GM10248 (cell line): ENCODE results near the gene SECISBP2.

ENCODE experiments used
- CTCF ChIA-PET: fragments of 300-600 bp; sonication (Branson Sonifier 250); formaldehyde crosslinking; extraction: SDS; loops from one replicate; lab custom pipeline; 2021; ENCODE audit warnings: antibody characterized with exemption; lab: Yijun Ruan, JAX
- POLR2A ChIA-PET: fragments of 350-650 bp; sonication (Branson Sonifier 250); formaldehyde crosslinking; extraction: SDS; loops from one replicate; lab custom pipeline; 2020; ENCODE audit warnings: antibody characterized with exemption; lab: Yijun Ruan, JAX
- DNase-seq: peaks from one replicate; pipeline ENCODE4 v3.0.0; 2012; ENCODE audit errors: extremely low spot score
- CTCF ChIP-seq: IDR thresholded peaks from 2 replicates; pipeline ENCODE4 v1.5.1; 2012; ENCODE audit warnings: mild to moderate bottlenecking, low read depth; ENCODE audit errors: extremely low read depth, missing control alignments, control extremely low read depth

The SECISBP2 gene

GRCh38 chr9:89358376-89358916 is 40.1 kb downstream of the SECISBP2 start:
- DNase-seq = no peak
- no peak for TF ChIP-seq CTCF
- ChIA-PET POLR2A (no interaction called here), CTCF (interaction anchor here (0.7 to 3.4 kb wide), 3 partner anchors 11 to 71 kb away, joined by 3 to 22 read pairs (median 3); no protein-coding TSS in a partner anchor)

GRCh38 chr9:89358985-89359384 is 40.7 kb downstream of the SECISBP2 start:
- CTCF ChIA-PET = interaction anchor here (0.7 to 3.4 kb wide), 2 partner anchors 12 to 16 kb away, joined by 3 to 22 read pairs; no protein-coding TSS in a partner anchor
- no peak for DNase-seq
- POLR2A ChIA-PET = no interaction called here
- no peak for TF ChIP-seq CTCF

GRCh38 chr9:89359751-89360261 is 41.5 kb downstream of the SECISBP2 start:
- DNase-seq = no peak
- no peak for TF ChIP-seq CTCF
- CTCF ChIA-PET = interaction anchor here (1.9 to 3.4 kb wide), 3 partner anchors 12 to 189 kb away, joined by 10 to 22 read pairs (median 10); no protein-coding TSS in a partner anchor
- POLR2A ChIA-PET = no interaction called here

GRCh38 chr9:89360465-89360864 is 42.2 kb downstream of the SECISBP2 start:
- no peak for DNase-seq
- ChIA-PET POLR2A (no interaction called here), CTCF (interaction anchor here (1.9 to 2.2 kb wide), 2 partner anchors 12 to 189 kb away, joined by 10 read pairs; no protein-coding TSS in a partner anchor)
- TF ChIP-seq CTCF = no peak

GRCh38 chr9:89361031-89361430 is 42.7 kb downstream of the SECISBP2 start:
- no peak for TF ChIP-seq CTCF
- ChIA-PET POLR2A (no interaction called here), CTCF (interaction anchor here (1.9 to 2.2 kb wide), 2 partner anchors 13 to 188 kb away, joined by 10 read pairs; no protein-coding TSS in a partner anchor)
- no peak for DNase-seq

- ChIA-PET CTCF (interaction anchor here (1.4 to 2.2 kb wide), 3 partner anchors 14 to 187 kb away, joined by 3 to 10 read pairs (median 10); no protein-coding TSS in a partner anchor), POLR2A (interaction anchor here (0.6 kb wide), 1 partner anchor 14 kb away, joined by 8 read pairs; no protein-coding TSS in a partner anchor)
- TF ChIP-seq CTCF = no peak
- DNase-seq = no peak
These were observed 43.7 kb downstream of the SECISBP2 start for GRCh38 chr9:89361816-89362646.
